MM.1S (cell line): ENCODE results near the gene SIM1.

Experiments
- CTCF ChIP-seq: fragments of 300-600 bp; sonication (generic); IDR thresholded peaks from 2 replicates; pipeline ENCODE4 v1.5.1; 2016; ENCODE audit warnings: antibody characterized with exemption, low read length, mixed read lengths
- EZH2 ChIP-seq: fragments of 300-600 bp; sonication (generic); optimal IDR thresholded peaks from 2 replicates; pipeline ENCODE3; 2017; ENCODE audit warnings: low read depth, mild to moderate bottlenecking, antibody characterized with exemption, low read length, mixed read lengths
- EZH2phosphoT487 ChIP-seq: fragments of 300-600 bp; sonication (generic); IDR thresholded peaks from 2 replicates; pipeline ENCODE4 v1.6.1; 2018; ENCODE audit warnings: antibody characterized with exemption, low read length

GRCh38 chr6:100512203-100512862 is 47.6 kb upstream of the SIM1 start:
- TF ChIP-seq EZH2 (no peak), CTCF (no peak), EZH2phosphoT487 (no peak)
